HG03097 (cell line): ENCODE data around the gene SOHLH2.

Source experiments
- ATAC-seq: cut with Tn5 transposase; IDR thresholded peaks from one replicate; pipeline ENCODE4 v1.9.1; 2021; ENCODE audit not compliant: unreplicated experiment, low FRiP score

The SOHLH2 gene

GRCh38 chr13:36133950-36134626 lies 80.3 kb downstream of the SOHLH2 start:
- no peak for ATAC-seq

- ATAC-seq: no peak
These were observed 82.0 kb downstream of the SOHLH2 start for GRCh38 chr13:36132376-36132775.

GRCh38 chr13:36131931-36132297 lies 82.4 kb downstream of the SOHLH2 start:
- ATAC-seq: no peak

- ATAC-seq: no peak
These were observed 83.0 kb downstream of the SOHLH2 start, which contains the start of gene DCLK1 for GRCh38 chr13:36131222-36131930. DCLK1 (minus strand) TSS chr13:36131382.

GRCh38 chr13:36130552-36131221 lies 83.7 kb downstream of the SOHLH2 start:
- no peak for ATAC-seq

- ATAC-seq: no peak
These were observed 84.2 kb downstream of the SOHLH2 start for GRCh38 chr13:36130193-36130551.

GRCh38 chr13:36129539-36129938 lies 84.8 kb downstream of the SOHLH2 start:
- no peak for ATAC-seq

- ATAC-seq: no peak
These were observed 87.9 kb downstream of the SOHLH2 start for GRCh38 chr13:36126491-36126890.

GRCh38 chr13:36125841-36126240 lies 88.5 kb downstream of the SOHLH2 start:
- no peak for ATAC-seq

GRCh38 chr13:36124236-36124822 lies 90.0 kb downstream of the SOHLH2 start:
- ATAC-seq: no peak
